GM13977 (cell line): ENCODE data around the gene MAGI2.
"Not testable (repeated sequence)": the region's sequence is repeated elsewhere in the genome, so short reads cannot be mapped to it uniquely, and the experiment has no call there.

Experiments
- DNase-seq: peaks from one replicate; pipeline ENCODE4 v3.0.0; 2012; ENCODE audit warnings: low spot score
- in situ Hi-C: fragments of 300-500 bp; cut with MboI; formaldehyde crosslinking; loops from one replicate; pipeline ENCODE4 v1.12.0; 2022; ENCODE audit warnings: low sequenced_read_pairs, low pct_unique_long_range_greater_than_20kb, mixed read lengths, inconsistent platforms; ENCODE audit not compliant: unreplicated experiment
- TF ChIP-seq, protein P1 (sequence below): IDR thresholded peaks from 2 replicates; pipeline ENCODE4 v1.5.1; 2012; ENCODE audit warnings: mild to moderate bottlenecking, control low read depth; ENCODE audit not compliant: insufficient read depth; ENCODE audit errors: extremely low read depth, missing control alignments

The MAGI2 gene

DNA sequence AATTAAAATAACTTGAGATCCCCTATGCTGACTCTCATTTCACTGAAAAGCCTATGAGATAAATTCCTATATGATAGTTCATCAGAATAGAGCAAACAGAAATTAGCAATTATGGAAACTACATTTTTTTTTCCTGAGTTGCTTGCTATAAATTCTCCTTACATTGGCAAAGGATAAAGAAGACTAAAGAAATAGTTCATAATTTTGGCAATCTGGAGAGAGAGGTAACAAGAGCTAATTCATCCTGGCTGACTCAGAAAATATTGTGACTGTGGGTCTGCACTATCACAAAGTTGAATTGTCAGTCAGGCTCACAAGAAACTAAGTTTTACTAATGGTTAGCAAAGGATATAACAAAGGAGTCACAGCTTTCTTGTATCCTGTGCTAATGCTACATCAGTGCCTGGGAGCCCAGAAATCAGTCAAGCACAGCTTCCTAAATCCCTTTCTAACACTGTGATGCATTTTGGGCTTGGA is 483.0 kb downstream of the MAGI2 start:
- no peak for DNase-seq
- TF ChIP-seq, protein P1, sequence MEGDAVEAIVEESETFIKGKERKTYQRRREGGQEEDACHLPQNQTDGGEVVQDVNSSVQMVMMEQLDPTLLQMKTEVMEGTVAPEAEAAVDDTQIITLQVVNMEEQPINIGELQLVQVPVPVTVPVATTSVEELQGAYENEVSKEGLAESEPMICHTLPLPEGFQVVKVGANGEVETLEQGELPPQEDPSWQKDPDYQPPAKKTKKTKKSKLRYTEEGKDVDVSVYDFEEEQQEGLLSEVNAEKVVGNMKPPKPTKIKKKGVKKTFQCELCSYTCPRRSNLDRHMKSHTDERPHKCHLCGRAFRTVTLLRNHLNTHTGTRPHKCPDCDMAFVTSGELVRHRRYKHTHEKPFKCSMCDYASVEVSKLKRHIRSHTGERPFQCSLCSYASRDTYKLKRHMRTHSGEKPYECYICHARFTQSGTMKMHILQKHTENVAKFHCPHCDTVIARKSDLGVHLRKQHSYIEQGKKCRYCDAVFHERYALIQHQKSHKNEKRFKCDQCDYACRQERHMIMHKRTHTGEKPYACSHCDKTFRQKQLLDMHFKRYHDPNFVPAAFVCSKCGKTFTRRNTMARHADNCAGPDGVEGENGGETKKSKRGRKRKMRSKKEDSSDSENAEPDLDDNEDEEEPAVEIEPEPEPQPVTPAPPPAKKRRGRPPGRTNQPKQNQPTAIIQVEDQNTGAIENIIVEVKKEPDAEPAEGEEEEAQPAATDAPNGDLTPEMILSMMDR, result no peak
- in situ Hi-C loops, result no loop called here

GRCh38 chr7:78968951-78969350 is 484.5 kb downstream of the MAGI2 start:
- TF ChIP-seq, protein P1, result no peak
- no peak for DNase-seq
- in situ Hi-C loops, result no loop called here

- in situ Hi-C loops, DNase-seq: not testable (repeated sequence)
Measured at GRCh38 chr7:78967561-78967960, 485.9 kb downstream of the MAGI2 start.

GRCh38 chr7:78967046-78967445 is 486.4 kb downstream of the MAGI2 start:
- in situ Hi-C loops, result no loop called here
- no peak for DNase-seq
- TF ChIP-seq, protein P1, result no peak

- in situ Hi-C loops, result no loop called here
- TF ChIP-seq, protein P1, result no peak
- no peak for DNase-seq
Measured at GRCh38 chr7:78959477-78959876, 494.0 kb downstream of the MAGI2 start.

DNA sequence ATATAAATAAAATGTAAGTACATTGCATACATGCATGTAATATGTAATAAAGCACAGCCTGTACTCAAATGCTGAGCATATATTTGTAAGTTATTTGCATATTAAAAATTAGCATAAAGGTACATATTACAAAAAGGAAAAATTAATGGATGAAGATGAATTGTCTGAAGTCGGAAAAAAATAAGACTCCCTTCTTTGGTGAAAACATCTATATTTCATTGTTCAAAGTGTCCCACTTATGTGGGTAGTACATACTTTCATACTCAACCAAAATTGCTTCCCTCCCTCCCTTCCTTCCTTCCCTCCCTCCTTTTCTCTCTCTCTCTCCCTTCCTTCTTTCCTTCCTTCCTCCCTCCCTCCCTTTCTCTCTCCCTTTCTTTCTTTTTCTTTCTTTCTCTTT is 498.1 kb downstream of the MAGI2 start:
- DNase-seq, result no peak
- in situ Hi-C loops, result no loop called here
- TF ChIP-seq, protein P1, result no peak

DNA sequence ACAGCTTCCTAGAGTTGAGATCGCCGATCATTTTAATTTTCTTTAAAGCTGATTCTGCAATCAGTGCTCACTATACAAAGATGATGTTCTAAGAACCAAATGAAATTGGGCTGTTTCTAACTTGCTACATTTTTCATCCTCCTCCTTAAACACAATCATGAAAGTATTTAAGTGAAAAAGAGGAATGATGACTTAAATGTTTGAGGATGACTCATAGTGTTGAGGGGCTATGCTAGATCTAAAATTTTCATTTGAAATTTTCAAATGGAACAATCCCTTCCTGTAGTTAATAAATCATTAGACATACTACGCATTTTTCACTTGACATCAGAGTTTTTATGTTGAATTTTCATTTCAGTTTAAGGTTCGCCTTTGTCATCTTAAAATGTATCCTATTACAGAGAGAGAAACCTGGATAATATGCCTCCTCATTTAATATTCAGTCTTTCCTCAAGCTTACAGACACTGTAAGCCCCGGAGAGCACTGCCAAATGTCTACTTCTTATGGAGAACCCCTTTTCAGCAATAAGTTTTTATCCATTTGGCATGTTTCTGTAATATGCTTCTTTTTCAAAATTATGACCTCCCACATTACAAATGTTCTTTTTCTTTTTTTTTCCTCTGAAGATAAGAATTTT is 499.6 kb downstream of the MAGI2 start:
- no peak for DNase-seq
- TF ChIP-seq, protein P1, result no peak
- in situ Hi-C loops, result no loop called here
